Stomach smooth muscle (tissue), 2 donors: ENCODE data around the gene USP49.
A peak's percentile ranks its signal among the peaks of the same experiment; 100 is the strongest.

ENCODE experiments used
- H3K27ac ChIP-seq: one replicate; pipeline ENCODE4 v1.7.0; 2013; ENCODE audit warnings: mild to moderate bottlenecking, low read length, inconsistent platforms
- H3K27me3 ChIP-seq, 2 donors: one replicate each; pipeline ENCODE4 v1.7.0; 2013; ENCODE audit warnings: low read length in 2 of 2; ENCODE audit not compliant: insufficient read depth in 2 of 2, control insufficient read depth in 1 of 2
- H3K36me3 ChIP-seq, 2 donors: one replicate each; pipeline ENCODE4 v1.7.0; 2013; ENCODE audit warnings: low read length in 2 of 2; ENCODE audit not compliant: control insufficient read depth in 2 of 2, insufficient read depth in 2 of 2
- H3K4me1 ChIP-seq: one replicate; pipeline ENCODE4 v1.7.0; 2013; ENCODE audit warnings: low read length; ENCODE audit not compliant: control insufficient read depth, insufficient read depth
- H3K4me3 ChIP-seq, 2 donors: one replicate each; pipeline ENCODE4 v1.7.0; 2013; ENCODE audit warnings: low read length in 2 of 2
- H3K9ac ChIP-seq, 2 donors: one replicate each; pipeline ENCODE4 v1.7.0; 2013; ENCODE audit warnings: low read length in 2 of 2, mild to moderate bottlenecking in 1 of 2
- H3K9me3 ChIP-seq, 2 donors: one replicate each; pipeline ENCODE4 v1.7.0; 2013; ENCODE audit warnings: low read length in 2 of 2; ENCODE audit not compliant: control insufficient read depth in 2 of 2
- donor health status: healthy.
- donor health status: Pancreatic carcinoma.

Gene USP49

DNA sequence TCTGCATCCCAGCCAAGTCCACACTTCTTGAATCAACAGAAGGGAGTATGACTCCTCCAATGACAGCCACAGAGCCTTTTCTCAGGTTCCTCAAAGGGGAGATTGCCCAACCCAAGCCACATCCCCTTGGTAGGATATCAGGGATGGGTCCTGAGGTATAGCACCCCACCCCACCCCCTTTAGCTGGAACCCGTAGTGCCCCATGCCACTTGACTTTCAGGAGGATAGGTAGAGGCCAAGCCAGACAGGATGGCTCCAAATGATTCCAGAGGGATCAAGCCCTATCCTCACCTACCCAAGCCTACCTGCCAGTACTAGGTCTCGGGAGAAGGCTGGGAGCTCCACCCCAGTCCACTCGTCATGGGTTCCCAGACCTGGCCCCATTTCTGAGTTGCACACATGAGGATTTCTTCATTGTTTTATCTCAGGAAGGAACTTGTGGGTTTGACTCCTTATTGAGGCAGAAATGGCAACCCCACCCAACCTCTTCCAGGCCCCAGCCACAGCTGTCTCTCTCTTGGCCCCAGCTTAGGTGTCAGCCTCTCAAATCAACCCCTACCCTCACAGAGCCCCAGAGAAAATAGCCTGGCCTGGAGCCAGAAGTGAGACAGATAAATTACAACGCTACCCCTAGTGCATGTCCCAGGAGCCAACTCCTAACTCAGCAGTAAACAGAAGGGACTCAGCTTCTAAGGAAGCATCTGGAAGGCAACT lies 42.8 kb upstream of the USP49 start:
- H3K27ac ChIP-seq: no peak overlapping the region
- H3K4me3 ChIP-seq: peak overlapping the region in 1 of 2 donors; percentile 29

DNA sequence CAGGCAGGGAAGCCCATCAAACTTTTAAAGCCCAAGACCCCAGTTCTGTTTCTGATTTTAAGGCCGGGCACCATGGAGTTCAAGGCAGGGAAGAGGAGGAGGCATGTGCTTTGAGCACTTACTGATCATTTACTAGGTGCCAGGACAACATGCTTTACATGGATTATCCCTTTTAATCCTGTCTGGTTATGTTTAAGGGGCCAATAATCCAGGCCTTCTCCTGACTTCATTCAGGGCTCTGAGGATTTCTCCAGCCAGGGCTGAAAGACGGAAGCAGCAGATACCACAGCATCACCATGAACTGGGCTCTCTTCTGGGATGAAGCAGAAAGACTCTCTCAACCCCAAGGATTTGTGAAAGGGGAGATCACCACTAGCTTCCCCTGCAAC lies 42.3 kb upstream of the USP49 start:
- H3K9ac ChIP-seq: no peak overlapping the region
- H3K4me1 ChIP-seq: peaks cover 49% of the 10 kb centered on the region
- H3K36me3 ChIP-seq: peaks cover 27% of the 10 kb centered on the region in 2 donors
- no peaks in the 10 kb centered on the region for H3K9me3 ChIP-seq
- no peak overlapping the region for H3K4me3 ChIP-seq
- H3K27ac ChIP-seq: no peak overlapping the region
- H3K27me3 ChIP-seq: no peaks in the 10 kb centered on the region

More for the DNA sequence above, 42.8 kb upstream of the USP49 start:
- Histone ChIP-seq H3K4me1 (peaks cover 51% of the 10 kb centered on the region), H3K36me3 (peaks cover 21% of the 10 kb centered on the region in 2 donors), H3K27me3 (no peaks in the 10 kb centered on the region), H3K9ac (no peak overlapping the region), H3K9me3 (no peaks in the 10 kb centered on the region)

GRCh38 chr6:41936073-41936837 lies 41.1 kb upstream of the USP49 start:
- Histone ChIP-seq H3K27ac (peak overlapping the region; percentile 31), H3K9ac (peak overlapping the region in 1 of 2 donors; percentile 28), H3K36me3 (peaks cover 39% of the 10 kb centered on the region in 2 donors), H3K4me1 (peaks cover 42% of the 10 kb centered on the region), H3K9me3 (no peaks in the 10 kb centered on the region), H3K4me3 (peak overlapping the region in 1 of 2 donors; percentile 34), H3K27me3 (no peaks in the 10 kb centered on the region)

- Histone ChIP-seq H3K9me3 (no peaks in the 10 kb centered on the region), H3K4me1 (peaks cover 39% of the 10 kb centered on the region), H3K4me3 (no peak overlapping the region), H3K36me3 (peaks cover 41 to 45% of the 10 kb centered on the region in 2 donors), H3K9ac (no peak overlapping the region), H3K27ac (no peak overlapping the region), H3K27me3 (no peaks in the 10 kb centered on the region)
These were observed 40.5 kb upstream of the USP49 start for GRCh38 chr6:41935685-41936072.

DNA sequence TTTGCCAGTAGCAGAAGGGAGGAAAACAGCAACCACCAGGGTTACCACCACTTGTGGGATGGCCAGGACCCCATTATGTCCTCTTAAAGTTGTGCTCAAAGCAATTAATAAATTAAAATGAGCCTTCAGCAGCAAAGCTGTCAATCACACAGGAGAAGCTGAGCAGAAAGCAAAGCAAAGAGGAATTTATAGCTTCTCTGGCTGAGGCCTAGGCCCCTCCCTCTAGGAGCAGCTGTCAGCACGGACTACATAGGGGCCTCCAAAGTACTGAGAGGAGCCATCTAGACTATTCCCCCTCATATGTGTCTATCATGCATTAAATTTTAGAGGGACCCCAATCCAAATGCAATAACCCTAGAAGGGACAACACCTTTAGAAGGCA lies 40.0 kb upstream of the USP49 start:
- H3K27me3 ChIP-seq: no peaks in the 10 kb centered on the region
- H3K36me3 ChIP-seq: peaks cover 44 to 49% of the 10 kb centered on the region in 2 donors
- H3K9me3 ChIP-seq: no peaks in the 10 kb centered on the region
- no peak overlapping the region for H3K9ac ChIP-seq
- no peak overlapping the region for H3K4me3 ChIP-seq
- H3K27ac ChIP-seq: no peak overlapping the region
- peaks cover 34% of the 10 kb centered on the region for H3K4me1 ChIP-seq

DNA sequence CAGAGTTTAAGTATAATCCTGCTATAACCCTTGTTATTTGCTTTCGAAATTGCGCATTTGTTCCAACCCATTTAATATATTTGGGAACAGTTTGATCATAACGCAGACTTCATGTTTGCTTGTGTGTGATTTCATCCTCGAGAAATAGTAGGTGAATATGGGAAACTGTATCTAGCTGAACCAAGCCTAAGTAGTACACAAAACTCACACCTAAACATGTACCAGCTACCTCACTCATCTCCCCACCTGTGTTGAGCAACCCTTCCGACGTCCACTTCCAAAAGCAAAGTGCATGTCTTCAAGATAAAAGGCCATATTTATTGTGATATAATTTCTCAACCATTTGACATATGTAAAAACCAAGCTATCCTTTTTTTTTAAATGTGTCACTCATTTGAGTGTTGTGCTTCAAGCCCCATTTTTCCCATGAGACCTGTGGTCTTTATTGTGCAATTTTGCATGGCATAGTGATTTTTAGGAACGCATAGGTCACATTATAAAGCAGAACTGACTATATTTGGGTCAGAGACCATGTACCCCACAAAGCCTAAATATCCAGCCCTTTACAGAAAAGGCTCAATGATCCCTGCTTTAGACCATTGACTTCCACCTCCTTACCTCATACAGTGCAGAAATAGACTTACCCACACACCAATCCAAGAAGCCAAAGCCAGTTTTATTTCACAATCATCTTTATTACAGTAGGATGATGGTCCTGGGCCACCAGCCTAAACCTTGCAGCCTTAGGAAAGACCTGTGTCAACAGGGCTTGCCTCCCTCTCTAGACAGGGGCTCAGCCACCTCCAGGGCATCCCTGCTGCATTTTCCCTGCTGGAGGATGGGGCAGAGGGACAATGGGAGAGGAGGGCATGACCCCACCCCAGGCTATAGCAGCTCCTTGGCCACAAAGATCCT lies 39.4 kb upstream of the USP49 start:
- no peaks in the 10 kb centered on the region for H3K27me3 ChIP-seq
- H3K27ac ChIP-seq: no peak overlapping the region
- peaks cover 28% of the 10 kb centered on the region for H3K4me1 ChIP-seq
- H3K9ac ChIP-seq: no peak overlapping the region
- H3K4me3 ChIP-seq: no peak overlapping the region
- H3K9me3 ChIP-seq: no peaks in the 10 kb centered on the region
- H3K36me3 ChIP-seq: peaks cover 51 to 55% of the 10 kb centered on the region in 2 donors

- Histone ChIP-seq H3K4me3 (no peak overlapping the region), H3K36me3 (peaks cover 70% of the 10 kb centered on the region in 2 donors), H3K4me1 (peaks cover 11% of the 10 kb centered on the region), H3K27ac (no peak overlapping the region), H3K9me3 (no peaks in the 10 kb centered on the region), H3K27me3 (no peaks in the 10 kb centered on the region), H3K9ac (no peak overlapping the region)
These were observed 37.2 kb upstream of the USP49 start for GRCh38 chr6:41932378-41932777.

DNA sequence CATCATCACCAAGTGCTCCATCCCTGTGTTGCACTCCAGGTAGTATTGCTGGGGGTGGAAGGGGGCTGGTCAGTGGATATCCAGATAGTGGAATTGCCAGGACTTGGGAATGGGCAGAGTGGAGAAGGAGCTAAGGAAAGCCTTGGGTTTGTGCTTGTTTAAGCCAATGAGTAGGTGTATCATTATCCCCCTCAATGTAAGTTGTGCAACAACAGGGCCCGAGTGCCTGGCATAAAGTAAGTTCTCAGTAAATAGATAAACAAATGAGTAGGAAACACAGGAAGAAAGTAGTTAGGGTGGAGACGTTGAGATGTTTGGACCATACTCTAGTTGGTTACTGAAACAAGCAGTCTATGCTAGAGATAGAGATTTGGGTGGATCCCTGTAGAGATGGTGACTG lies 36.6 kb upstream of the USP49 start:
- Histone ChIP-seq H3K9ac (no peak overlapping the region), H3K27ac (no peak overlapping the region), H3K4me3 (no peak overlapping the region), H3K9me3 (no peaks in the 10 kb centered on the region), H3K36me3 (peaks cover 72% of the 10 kb centered on the region in 2 donors), H3K4me1 (peaks cover 10% of the 10 kb centered on the region), H3K27me3 (no peaks in the 10 kb centered on the region)

GRCh38 chr6:41929924-41930323 lies 34.7 kb upstream of the USP49 start:
- no peak overlapping the region for H3K9ac ChIP-seq
- no peaks in the 10 kb centered on the region for H3K9me3 ChIP-seq
- H3K36me3 ChIP-seq: peaks cover 59 to 64% of the 10 kb centered on the region in 2 donors
- no peaks in the 10 kb centered on the region for H3K4me1 ChIP-seq
- H3K27me3 ChIP-seq: no peaks in the 10 kb centered on the region
- H3K4me3 ChIP-seq: no peak overlapping the region
- no peak overlapping the region for H3K27ac ChIP-seq

GRCh38 chr6:41927253-41927652 lies 32.1 kb upstream of the USP49 start:
- Histone ChIP-seq H3K4me3 (no peak overlapping the region), H3K27ac (no peak overlapping the region), H3K9me3 (no peaks in the 10 kb centered on the region), H3K27me3 (no peaks in the 10 kb centered on the region), H3K4me1 (peaks cover 2% of the 10 kb centered on the region), H3K36me3 (peaks cover 43 to 44% of the 10 kb centered on the region in 2 donors), H3K9ac (no peak overlapping the region)
